ENCODE measurements around the gene PRKCA.

PRKCA gene

DNA sequence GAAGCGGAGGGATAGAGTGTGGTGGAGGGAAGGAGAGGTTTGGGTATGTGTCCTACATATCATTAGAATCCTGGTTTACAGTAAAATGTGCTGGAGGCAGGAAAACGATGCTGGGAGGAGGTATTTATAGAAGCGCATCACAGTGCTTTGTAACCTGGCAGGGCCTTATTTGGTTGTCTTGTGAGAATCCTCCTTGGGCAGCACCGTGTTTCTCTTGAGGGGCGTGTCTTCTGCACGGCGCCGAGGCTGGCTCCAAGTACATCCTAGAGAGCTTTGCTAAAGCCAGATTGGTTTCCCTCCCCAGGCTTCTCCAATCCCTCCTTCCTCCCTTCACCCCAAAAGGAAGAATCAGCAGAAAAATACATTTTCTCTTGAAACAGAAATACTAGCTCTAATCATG lies 556.9 kb downstream of the PRKCA start:
- DNase-seq, result no peak

DNA sequence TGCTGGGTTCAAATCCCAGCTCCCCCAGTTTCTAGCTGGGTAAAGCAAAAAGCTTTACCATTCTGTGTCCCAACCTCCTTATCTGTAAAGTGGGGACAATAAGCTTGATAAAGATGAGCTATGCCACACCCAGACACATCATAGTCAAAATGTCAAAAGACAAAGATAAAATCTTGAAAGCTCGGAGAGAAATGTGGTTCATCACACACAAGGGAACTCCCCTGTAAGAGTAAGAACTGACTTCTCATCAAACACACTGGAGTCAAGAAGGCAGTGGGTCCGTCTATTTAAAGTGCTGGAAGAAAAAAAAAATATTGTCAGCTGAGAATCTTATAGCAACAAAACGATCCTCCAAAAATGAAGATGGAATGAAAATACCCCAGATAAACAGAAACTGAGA lies 557.8 kb downstream of the PRKCA start:
- DNase-seq, result no peak

All from NCI-H446 (cell line).